K562 (cell line): ENCODE measurements around the gene SLC35A2.

Experiments
- ARID1B ChIP-seq: fragments of 450-650 bp; IDR thresholded peaks from 2 replicates; pipeline ENCODE4 v1.6.1; 2016; ENCODE audit warnings: antibody characterized with exemption, mild to moderate bottlenecking, inconsistent platforms
- CBX5 ChIP-seq: IDR thresholded peaks from 2 replicates; pipeline ENCODE4 v1.6.1; 2014; ENCODE audit warnings: low read depth, borderline replicate concordance
- CBX8 ChIP-seq: fragments of 200-600 bp; sonication (generic); IDR thresholded peaks from 2 replicates; pipeline ENCODE4 v1.6.1; 2012; ENCODE audit warnings: borderline replicate concordance, mixed run types, low read depth, mild to moderate bottlenecking, moderate library complexity, mixed read lengths, low read length, control low read depth, inconsistent platforms; ENCODE audit not compliant: poor library complexity, severe bottlenecking; ENCODE audit errors: extremely low read depth
- EP300 ChIP-seq: IDR thresholded peaks from 2 replicates; pipeline ENCODE4 v1.6.1; 2012; ENCODE audit warnings: low read length, improper control_type of control experiment
- HNRNPH1 ChIP-seq: fragments of 200-400 bp; formaldehyde crosslinking; optimal IDR thresholded peaks from 2 replicates; pipeline ENCODE3; 2017; ENCODE audit warnings: low read depth, mild to moderate bottlenecking, low read length, moderate library complexity
- NCOA4 ChIP-seq: fragments of 450-650 bp; IDR thresholded peaks from 2 replicates; pipeline ENCODE4 v1.6.1; 2018; ENCODE audit warnings: mild to moderate bottlenecking; ENCODE audit not compliant: partially characterized antibody
- RAD21 ChIP-seq, 2 experiments: fragments of 250-450 bp in 1 of 2; fragments of 450-650 bp in 1 of 2; sonication (Bioruptor Pico) in 1 of 2; formaldehyde crosslinking in 1 of 2; IDR thresholded peaks in 1 of 2; conservative IDR thresholded peaks in 1 of 2; 2 replicates each; pipeline versions ENCODE4 v1.4.0 to v1.8.0; 2020 to 2022; ENCODE audit warnings: mild to moderate bottlenecking in 2 of 2, moderate library complexity in 1 of 2
- TARDBP ChIP-seq: fragments of 450-650 bp; IDR thresholded peaks from 2 replicates; pipeline ENCODE4 v1.6.1; 2016
- ZNF785 ChIP-seq: fragments of 250-450 bp; sonication (Bioruptor Pico); IDR thresholded peaks from 2 replicates; pipeline ENCODE4 v1.4.0; 2020; ENCODE audit warnings: mild to moderate bottlenecking
- ZZZ3 ChIP-seq: fragments of 450-650 bp; IDR thresholded peaks from 2 replicates; pipeline ENCODE4 v1.6.1; 2016; ENCODE audit warnings: antibody characterized with exemption, mild to moderate bottlenecking, moderate library complexity
- TF ChIP-seq, protein P1 (sequence below), 3 experiments: IDR thresholded peaks in 2 of 3; conservative IDR thresholded peaks in 1 of 3; 2 replicates each; pipeline ENCODE4 v1.5.1; 2011 to 2012; ENCODE audit warnings: low read length in 3 of 3, mild to moderate bottlenecking in 3 of 3, control low read depth in 2 of 3, improper control_type of control experiment in 1 of 3, inconsistent platforms in 1 of 3, low read depth in 1 of 3, mixed read lengths in 1 of 3, moderate library complexity in 1 of 3; ENCODE audit not compliant: insufficient read depth in 2 of 3
- TF ChIP-seq, protein P2 (sequence below): fragments of 450-650 bp; IDR thresholded peaks from 2 replicates; pipeline ENCODE4 v1.6.1; 2018; ENCODE audit warnings: mild to moderate bottlenecking, low read depth; ENCODE audit not compliant: partially characterized antibody
- TF ChIP-seq, protein P3 (sequence below): sonication (generic); formaldehyde crosslinking; IDR thresholded peaks from 2 replicates; pipeline ENCODE4 v1.8.0; 2022; ENCODE audit warnings: missing genetic modification reagents, mild to moderate bottlenecking, borderline replicate concordance

DNA sequence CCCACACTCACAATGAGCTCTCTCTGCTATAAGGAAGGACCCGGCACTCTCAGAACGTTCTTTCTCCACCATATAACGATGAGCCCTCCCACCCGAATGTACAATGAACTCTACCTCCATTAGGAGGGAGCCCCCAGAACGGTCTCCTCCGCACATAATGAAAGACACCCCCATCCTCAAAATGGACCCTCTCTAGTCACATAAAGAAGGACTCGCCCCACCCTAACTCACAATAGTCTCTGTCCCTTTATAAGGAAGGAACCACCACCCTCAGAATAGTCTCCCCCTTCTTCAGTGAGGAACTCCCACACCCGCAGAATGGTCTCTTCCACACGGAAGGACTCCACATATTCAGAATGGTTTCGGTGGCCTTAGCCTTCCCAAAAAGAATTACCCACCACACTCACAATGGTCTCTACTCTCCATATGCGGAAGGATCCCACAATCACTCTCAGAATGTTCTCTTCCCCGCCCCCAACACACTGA lies 477 bp downstream of the SLC35A2 start:
- TF ChIP-seq NCOA4, result no peak
- TF ChIP-seq, protein P1, sequence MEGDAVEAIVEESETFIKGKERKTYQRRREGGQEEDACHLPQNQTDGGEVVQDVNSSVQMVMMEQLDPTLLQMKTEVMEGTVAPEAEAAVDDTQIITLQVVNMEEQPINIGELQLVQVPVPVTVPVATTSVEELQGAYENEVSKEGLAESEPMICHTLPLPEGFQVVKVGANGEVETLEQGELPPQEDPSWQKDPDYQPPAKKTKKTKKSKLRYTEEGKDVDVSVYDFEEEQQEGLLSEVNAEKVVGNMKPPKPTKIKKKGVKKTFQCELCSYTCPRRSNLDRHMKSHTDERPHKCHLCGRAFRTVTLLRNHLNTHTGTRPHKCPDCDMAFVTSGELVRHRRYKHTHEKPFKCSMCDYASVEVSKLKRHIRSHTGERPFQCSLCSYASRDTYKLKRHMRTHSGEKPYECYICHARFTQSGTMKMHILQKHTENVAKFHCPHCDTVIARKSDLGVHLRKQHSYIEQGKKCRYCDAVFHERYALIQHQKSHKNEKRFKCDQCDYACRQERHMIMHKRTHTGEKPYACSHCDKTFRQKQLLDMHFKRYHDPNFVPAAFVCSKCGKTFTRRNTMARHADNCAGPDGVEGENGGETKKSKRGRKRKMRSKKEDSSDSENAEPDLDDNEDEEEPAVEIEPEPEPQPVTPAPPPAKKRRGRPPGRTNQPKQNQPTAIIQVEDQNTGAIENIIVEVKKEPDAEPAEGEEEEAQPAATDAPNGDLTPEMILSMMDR (IDR thresholded peaks at IDR 0.05 in 2 of 3, conservative IDR thresholded peaks at IDR 0.05 in 1 of 3; ENCODE audit: insufficient read depth in 2 of 3, low read depth in 1 of 3, low read length in 3 of 3), result no peak
- no peak for TF ChIP-seq ZZZ3
- no peak for TF ChIP-seq EP300
- no peak for TF ChIP-seq RAD21 (CRISPR knock-in tag; conservative IDR thresholded peaks at IDR 0.05 in 1 of 2, IDR thresholded peaks at IDR 0.05 in 1 of 2)
- TF ChIP-seq HNRNPH1, result no peak
- TF ChIP-seq, protein P2, sequence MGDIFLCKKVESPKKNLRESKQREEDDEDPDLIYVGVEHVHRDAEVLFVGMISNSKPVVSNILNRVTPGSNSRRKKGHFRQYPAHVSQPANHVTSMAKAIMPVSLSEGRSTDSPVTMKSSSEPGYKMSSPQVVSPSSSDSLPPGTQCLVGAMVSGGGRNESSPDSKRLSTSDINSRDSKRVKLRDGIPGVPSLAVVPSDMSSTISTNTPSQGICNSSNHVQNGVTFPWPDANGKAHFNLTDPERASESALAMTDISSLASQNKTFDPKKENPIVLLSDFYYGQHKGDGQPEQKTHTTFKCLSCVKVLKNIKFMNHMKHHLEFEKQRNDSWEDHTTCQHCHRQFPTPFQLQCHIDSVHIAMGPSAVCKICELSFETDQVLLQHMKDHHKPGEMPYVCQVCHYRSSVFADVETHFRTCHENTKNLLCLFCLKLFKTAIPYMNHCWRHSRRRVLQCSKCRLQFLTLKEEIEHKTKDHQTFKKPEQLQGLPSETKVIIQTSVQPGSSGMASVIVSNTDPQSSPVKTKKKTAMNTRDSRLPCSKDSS, result peak; percentile 8
- TF ChIP-seq ZNF785 (CRISPR knock-in tag), result no peak
- TF ChIP-seq CBX8, result no peak
- TF ChIP-seq, protein P3, sequence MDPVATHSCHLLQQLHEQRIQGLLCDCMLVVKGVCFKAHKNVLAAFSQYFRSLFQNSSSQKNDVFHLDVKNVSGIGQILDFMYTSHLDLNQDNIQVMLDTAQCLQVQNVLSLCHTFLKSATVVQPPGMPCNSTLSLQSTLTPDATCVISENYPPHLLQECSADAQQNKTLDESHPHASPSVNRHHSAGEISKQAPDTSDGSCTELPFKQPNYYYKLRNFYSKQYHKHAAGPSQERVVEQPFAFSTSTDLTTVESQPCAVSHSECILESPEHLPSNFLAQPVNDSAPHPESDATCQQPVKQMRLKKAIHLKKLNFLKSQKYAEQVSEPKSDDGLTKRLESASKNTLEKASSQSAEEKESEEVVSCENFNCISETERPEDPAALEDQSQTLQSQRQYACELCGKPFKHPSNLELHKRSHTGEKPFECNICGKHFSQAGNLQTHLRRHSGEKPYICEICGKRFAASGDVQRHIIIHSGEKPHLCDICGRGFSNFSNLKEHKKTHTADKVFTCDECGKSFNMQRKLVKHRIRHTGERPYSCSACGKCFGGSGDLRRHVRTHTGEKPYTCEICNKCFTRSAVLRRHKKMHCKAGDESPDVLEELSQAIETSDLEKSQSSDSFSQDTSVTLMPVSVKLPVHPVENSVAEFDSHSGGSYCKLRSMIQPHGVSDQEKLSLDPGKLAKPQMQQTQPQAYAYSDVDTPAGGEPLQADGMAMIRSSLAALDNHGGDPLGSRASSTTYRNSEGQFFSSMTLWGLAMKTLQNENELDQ (CRISPR knock-in tag), result no peak
- no peak for TF ChIP-seq CBX5
- TF ChIP-seq ARID1B, result no peak; the same call in 1 of the 2 replicates
- TF ChIP-seq TARDBP, result no peak
